ENCODE data around the gene PRDM15.

DNA sequence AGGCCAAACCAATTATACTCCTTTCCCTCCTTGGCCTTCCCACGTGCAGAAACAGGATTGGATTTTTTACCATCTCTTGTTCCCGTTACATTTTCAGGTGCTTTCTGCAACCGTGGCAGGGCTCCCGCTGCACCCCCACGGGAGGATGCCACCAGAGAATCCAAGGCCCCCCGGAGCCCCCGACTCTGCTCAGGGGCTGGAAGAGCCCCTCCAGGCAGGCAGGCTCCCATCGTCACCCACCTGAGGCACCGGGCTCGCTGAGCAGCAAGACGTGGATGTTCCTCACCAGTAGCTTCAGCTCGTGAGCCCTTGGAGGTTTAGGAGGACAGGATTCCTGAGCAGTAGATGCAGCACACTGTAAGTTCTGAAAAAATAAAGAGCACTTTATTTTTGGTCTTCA, 35.2 kb upstream of the PRDM15 start:
- TF ChIP-seq, protein P1, sequence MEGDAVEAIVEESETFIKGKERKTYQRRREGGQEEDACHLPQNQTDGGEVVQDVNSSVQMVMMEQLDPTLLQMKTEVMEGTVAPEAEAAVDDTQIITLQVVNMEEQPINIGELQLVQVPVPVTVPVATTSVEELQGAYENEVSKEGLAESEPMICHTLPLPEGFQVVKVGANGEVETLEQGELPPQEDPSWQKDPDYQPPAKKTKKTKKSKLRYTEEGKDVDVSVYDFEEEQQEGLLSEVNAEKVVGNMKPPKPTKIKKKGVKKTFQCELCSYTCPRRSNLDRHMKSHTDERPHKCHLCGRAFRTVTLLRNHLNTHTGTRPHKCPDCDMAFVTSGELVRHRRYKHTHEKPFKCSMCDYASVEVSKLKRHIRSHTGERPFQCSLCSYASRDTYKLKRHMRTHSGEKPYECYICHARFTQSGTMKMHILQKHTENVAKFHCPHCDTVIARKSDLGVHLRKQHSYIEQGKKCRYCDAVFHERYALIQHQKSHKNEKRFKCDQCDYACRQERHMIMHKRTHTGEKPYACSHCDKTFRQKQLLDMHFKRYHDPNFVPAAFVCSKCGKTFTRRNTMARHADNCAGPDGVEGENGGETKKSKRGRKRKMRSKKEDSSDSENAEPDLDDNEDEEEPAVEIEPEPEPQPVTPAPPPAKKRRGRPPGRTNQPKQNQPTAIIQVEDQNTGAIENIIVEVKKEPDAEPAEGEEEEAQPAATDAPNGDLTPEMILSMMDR (IDR thresholded peaks at IDR 0.05) = no peak
- TF ChIP-seq POLR2A (IDR thresholded peaks at IDR 0.05) (no peak), EP300 (IDR thresholded peaks at IDR 0.05) (no peak)

Data from tibial nerve (tissue), 4 donors.